HepG2 (cell line): ENCODE measurements around the gene GRAMD4. TPM values are rescaled to one million over a fixed set of nuclear protein-coding genes. Genes with fewer than 3 reads are reported as not detected.
A peak's percentile ranks its signal among the peaks of the same experiment; 100 is the strongest.

ENCODE experiments used
- ATAC-seq: fragments of 200-7000 bp; cut with Tn5 transposase; 3 replicates; pipeline ENCODE4 v1.9.1; 2020; ENCODE audit warnings: mild to moderate bottlenecking, moderate library complexity
- BruUV-seq: library from RNA; stranded (reverse); fragments of 400-500 nt; replicated peaks from 2 replicates; lab custom pipeline; 2021; lab: Mats Ljungman, UMichigan
- CTCF ChIA-PET: fragments of 300-600 bp; formaldehyde crosslinking; extraction: SDS; loops from one replicate; lab custom pipeline; 2021; ENCODE audit warnings: low total read pairs, inconsistent platforms, low intra/inter-chr PET ratio; lab: Yijun Ruan, JAX
- POLR2A ChIA-PET: fragments of 350-600 bp; sonication (Branson Sonifier 250); formaldehyde crosslinking; loops from one replicate; lab custom pipeline; 2020; ENCODE audit warnings: antibody characterized with exemption, inconsistent platforms; lab: Yijun Ruan, JAX
- DNase-seq: peaks from one replicate; pipeline ENCODE4 v3.0.0-alpha.2; 2015; ENCODE audit warnings: low spot score
- FAIRE-seq: peaks from 3 replicates; lab custom pipeline; 2011; peaks lifted over from hg19 to GRCh38; lab: Jason Lieb, UNC
- H2AFZ ChIP-seq: one replicate; pipeline ENCODE4 v1.6.1; 2011; ENCODE audit warnings: low read length, inconsistent platforms
- H3K27ac ChIP-seq: fragments of 300-600 bp; 3 replicates; pipeline ENCODE4 v1.8.0; 2011; ENCODE audit warnings: mixed run types, mild to moderate bottlenecking, mixed read lengths, low read length, inconsistent platforms; ENCODE audit not compliant: insufficient read depth; ENCODE audit errors: extremely low read length
- H3K27me3 ChIP-seq, 2 experiments: fragments of 200-600 bp in 1 of 2; 2 replicates in 1 of 2; 3 replicates in 1 of 2; pipeline versions ENCODE4 v1.6.0 to v1.8.0; 2011; ENCODE audit warnings: low read length in 2 of 2, mild to moderate bottlenecking in 2 of 2, moderate library complexity in 2 of 2, inconsistent platforms in 1 of 2; ENCODE audit not compliant: insufficient read depth in 2 of 2, control insufficient read depth in 1 of 2
- H3K36me3 ChIP-seq, 2 experiments: fragments of 200-600 bp in 1 of 2; replicated peaks in 1 of 2; 2 replicates in 1 of 2; 3 replicates in 1 of 2; pipeline versions ENCODE4 v1.5.1 to v1.8.0; 2011; ENCODE audit warnings: low read length in 2 of 2, inconsistent platforms in 1 of 2; ENCODE audit not compliant: insufficient read depth in 2 of 2, control insufficient read depth in 1 of 2
- H3K4me1 ChIP-seq: 2 replicates; pipeline ENCODE4 v1.5.1; 2012; ENCODE audit warnings: low read length, inconsistent platforms; ENCODE audit not compliant: insufficient read depth
- H3K4me2 ChIP-seq: 2 replicates; pipeline ENCODE4 v1.6.0; 2011; ENCODE audit warnings: low read depth, low read length, inconsistent platforms
- H3K4me3 ChIP-seq, 3 experiments: fragments of 200-600 bp in 1 of 3; sonication (generic), shearing (Covaris generic) in 1 of 3; replicated peaks in 1 of 3; 2 replicates each; pipeline ENCODE4 v1.5.1; 2011 to 2016; ENCODE audit warnings: low read length in 3 of 3, inconsistent platforms in 2 of 3, low read depth in 2 of 3, mild to moderate bottlenecking in 2 of 3, control low read depth in 1 of 3, mixed read lengths in 1 of 3; ENCODE audit not compliant: insufficient read depth in 1 of 3
- H3K79me2 ChIP-seq: one replicate; pipeline ENCODE4 v1.6.1; 2011; ENCODE audit warnings: low read length, inconsistent platforms; ENCODE audit not compliant: insufficient read depth
- H3K9ac ChIP-seq: 2 replicates; pipeline ENCODE4 v1.6.0; 2011; ENCODE audit warnings: mild to moderate bottlenecking, low read depth, low read length, inconsistent platforms; ENCODE audit not compliant: insufficient read depth
- H3K9me3 ChIP-seq: 2 replicates; pipeline ENCODE4 v1.5.1; 2012; ENCODE audit warnings: mild to moderate bottlenecking, low read length
- H4K20me1 ChIP-seq: 2 replicates; pipeline ENCODE4 v1.6.0; 2011; ENCODE audit warnings: inconsistent platforms, mild to moderate bottlenecking, low read length, moderate library complexity; ENCODE audit not compliant: insufficient read depth
- CTCF ChIP-seq: sonication (generic); formaldehyde crosslinking; IDR thresholded peaks from 2 replicates; pipeline ENCODE4 v1.5.0; 2020; ENCODE audit warnings: mild to moderate bottlenecking, missing genetic modification reagents, moderate library complexity
- RAD21 ChIP-seq: fragments of 450-650 bp; formaldehyde crosslinking; IDR thresholded peaks from 2 replicates; pipeline ENCODE4 v1.5.0; 2020; ENCODE audit warnings: mild to moderate bottlenecking
- RARA ChIP-seq: IDR thresholded peaks from 2 replicates; pipeline ENCODE4 v1.6.1; 2016; ENCODE audit warnings: missing genetic modification reagents, missing compliant biosample characterization
- SMC3 ChIP-seq: IDR thresholded peaks from 2 replicates; pipeline ENCODE4 v1.6.1; 2011; ENCODE audit warnings: low read length, improper control_type of control experiment
- ZBTB33 ChIP-seq: sonication (generic); formaldehyde crosslinking; IDR thresholded peaks from 2 replicates; pipeline ENCODE4 v1.4.0; 2020; ENCODE audit warnings: missing genetic modification reagents
- ZNF556 ChIP-seq: sonication (generic); formaldehyde crosslinking; IDR thresholded peaks from 2 replicates; pipeline ENCODE4 v1.4.0; 2020; ENCODE audit warnings: mild to moderate bottlenecking, missing genetic modification reagents, borderline replicate concordance
- WGBS: methylation state at CpG from one replicate; pipeline ENCODE4 v1.1.6; 2017; ENCODE audit warnings: low lambda C conversion rate; 5-methylcytosine and 5-hydroxymethylcytosine counted together
- in situ Hi-C: cut with HindIII; loops from 2 replicates; pipeline ENCODE4 v1.10.0; 2017; ENCODE audit warnings: low pct_unique_long_range_greater_than_20kb; ENCODE audit not compliant: extremely low pct_ligation_motif_present
- intact Hi-C: fragments of 100-400 bp; cut with micrococcal nuclease; formaldehyde crosslinking; loops from one replicate; pipeline ENCODE4 v1.10.0; 2022; ENCODE audit not compliant: unreplicated experiment
- polyA plus RNA-seq, 8 experiments: library from polyadenylated mRNA; depleted of rRNA in 3 of 8; stranded (reverse) in 7 of 8; unstranded in 1 of 8; fragments of >200 nt; fragmentation: Illumina TruSeq in 4 of 8; extraction: Trizol in 4 of 8; gene quantifications; 2 replicates each; pipeline versions ENCODE4 v1.2.1 to v1.2.3, GENCODE V29; 2011 to 2016; ENCODE audit warnings: low read depth in 4 of 8, missing spikeins in 1 of 8, mixed read lengths in 1 of 8; ENCODE audit not compliant: insufficient read depth in 1 of 8
- total RNA-seq, 5 experiments: library from RNA; depleted of rRNA; stranded (reverse); fragments of >200 nt; fragmentation: Illumina TruSeq; extraction: Trizol; gene quantifications; 2 replicates each; pipeline ENCODE4 v1.2.3, GENCODE V29; 2016; ENCODE audit warnings: low read depth in 1 of 5

Gene GRAMD4
- total and polyA plus RNA-seq, 2 of the 13 experiments (the other 11 are each of a cell fraction or from before 2014, with no cell fraction given): 15.2 to 15.7 TPM

GRCh38 chr22:46635756-46636155 lies 15.6 kb downstream of the GRAMD4 start:
- POLR2A ChIA-PET: interaction anchor here (1.3 kb wide), 2 partner anchors 16 to 26 kb away, joined by 4 to 7 read pairs; no protein-coding TSS in a partner anchor
- no TSS peak for BruUV-seq
- intact Hi-C loops (loop anchor here (5.0 kb wide), 1 partner anchor 73 kb away; no protein-coding TSS in a partner anchor), in situ Hi-C loops (no loop called here)
- H3K9me3 ChIP-seq: no peaks in the 10 kb centered on the region
- H3K4me2 ChIP-seq: no peak overlapping the region
- H3K79me2 ChIP-seq: no peaks in the 10 kb centered on the region
- H3K4me1 ChIP-seq: peaks cover 59% of the 10 kb centered on the region
- DNase-seq: no peak
- peak; percentile 57 for ATAC-seq
- no peaks in the 10 kb centered on the region for H3K36me3 ChIP-seq
- H3K4me3 ChIP-seq: no peak overlapping the region
- FAIRE-seq: no peak
- H3K27ac ChIP-seq: peak overlapping the region; percentile 51
- H3K27me3 ChIP-seq: no peaks in the 10 kb centered on the region
- peak; percentile 94 for TF ChIP-seq ZBTB33
- TF ChIP-seq RAD21 (CRISPR knock-in tag): peak; percentile 33; the same call in 1 of the 2 replicates
- TF ChIP-seq ZNF556 (CRISPR knock-in tag): no peak
- TF ChIP-seq RARA (CRISPR knock-in tag): no peak
- peak; percentile 9; the same call in 1 of the 2 replicates for TF ChIP-seq SMC3
- TF ChIP-seq CTCF (CRISPR knock-in tag): peak; percentile 48; the same call in 1 of the 2 replicates
- no peaks in the 10 kb centered on the region for H4K20me1 ChIP-seq
- WGBS: 44% methylated on average over 1 of the region's 11 CpGs
- no peak overlapping the region for H2AFZ ChIP-seq
- CTCF ChIA-PET: interaction anchor here (0.7 kb wide), 1 partner anchor 72 kb away, joined by 3 read pairs; no protein-coding TSS in a partner anchor
- no peak overlapping the region for H3K9ac ChIP-seq
